Erythroblast (primary cell): ENCODE data around the gene SERGEF.

ENCODE experiments used
- DNase-seq, 2 experiments: peaks; one replicate each; lab custom pipeline; 2025; lab: John Stamatoyannopoulos, UW
- GATA1 ChIP-seq: IDR thresholded peaks from 2 replicates; pipeline ENCODE4 v1.6.1; 2011; ENCODE audit warnings: low read depth, mild to moderate bottlenecking, control low read depth, low read length, moderate library complexity
- POLR2A ChIP-seq: IDR thresholded peaks from 2 replicates; pipeline ENCODE4 v1.6.1; 2011; ENCODE audit warnings: mild to moderate bottlenecking, low read length

The SERGEF gene

GRCh38 chr11:17839450-17839849, 173.4 kb downstream of the SERGEF start:
- TF ChIP-seq GATA1 (no peak), POLR2A (no peak)
- no peak for DNase-seq

- no peak for DNase-seq
- TF ChIP-seq GATA1: no peak
- TF ChIP-seq POLR2A: no peak
Observed at GRCh38 chr11:17838102-17838501, 174.7 kb downstream of the SERGEF start.

GRCh38 chr11:17831883-17832282, 181.0 kb downstream of the SERGEF start:
- TF ChIP-seq GATA1 (no peak), POLR2A (no peak)
- DNase-seq: no peak

GRCh38 chr11:17831228-17831627, 181.6 kb downstream of the SERGEF start:
- no peak for TF ChIP-seq POLR2A
- no peak for TF ChIP-seq GATA1
- no peak for DNase-seq

GRCh38 chr11:17828311-17828751, 184.5 kb downstream of the SERGEF start:
- TF ChIP-seq GATA1 (no peak), POLR2A (no peak)
- no peak for DNase-seq

- no peak for DNase-seq
- TF ChIP-seq GATA1 (no peak), POLR2A (no peak)
Observed at GRCh38 chr11:17827006-17827405, 185.8 kb downstream of the SERGEF start.

GRCh38 chr11:17822401-17822781, 190.5 kb downstream of the SERGEF start:
- TF ChIP-seq GATA1 (no peak), POLR2A (no peak)
- DNase-seq: no peak

- TF ChIP-seq POLR2A: no peak
- no peak for TF ChIP-seq GATA1
- no peak for DNase-seq
Observed at GRCh38 chr11:17821648-17822400, 191.0 kb downstream of the SERGEF start.

GRCh38 chr11:17816232-17816931, 196.5 kb downstream of the SERGEF start:
- TF ChIP-seq GATA1 (no peak), POLR2A (no peak)
- no peak for DNase-seq

- TF ChIP-seq GATA1 (no peak), POLR2A (no peak)
- no peak for DNase-seq
Observed at GRCh38 chr11:17814546-17814945, 198.3 kb downstream of the SERGEF start.

- TF ChIP-seq GATA1 (no peak), POLR2A (no peak)
- DNase-seq: no peak
Observed at GRCh38 chr11:17813391-17814059, 199.3 kb downstream of the SERGEF start.

GRCh38 chr11:17812865-17813187, 200.0 kb downstream of the SERGEF start:
- no peak for DNase-seq
- TF ChIP-seq POLR2A (no peak), GATA1 (no peak)

- TF ChIP-seq POLR2A (no peak), GATA1 (no peak)
- no peak for DNase-seq
Observed at GRCh38 chr11:17812091-17812864, 200.6 kb downstream of the SERGEF start.
